Heart left ventricle (tissue), 16 donors: ENCODE data around the gene AFF3. TPM values are rescaled to one million over a fixed set of nuclear protein-coding genes. Genes with fewer than 3 reads are reported as not detected.

Experiments used
- ATAC-seq, 4 donors: fragments of 200-7000 bp; cut with Tn5 transposase; one replicate each; pipeline ENCODE4 v1.9.1; 2020 to 2022; ENCODE audit warnings: moderate library complexity in 4 of 4, mild to moderate bottlenecking in 3 of 4, moderate number of reproducible peaks in 1 of 4
- DNase-seq, 5 donors: peaks; one replicate each; pipeline ENCODE4 v3.0.0-alpha.2; 2020
- H3K27ac ChIP-seq, 12 donors: fragments of 200-600 bp; sonication (generic) in 4 of 12; one replicate each; pipeline versions ENCODE4 v1.5.0 to v1.8.0; 2016 to 2022; ENCODE audit warnings: mild to moderate bottlenecking in 2 of 12
- H3K27me3 ChIP-seq, 9 donors: fragments of 200-600 bp; sonication (generic) in 2 of 9; one replicate each; pipeline versions ENCODE4 v1.5.1 to v1.8.0; 2016 to 2022; ENCODE audit warnings: mild to moderate bottlenecking in 3 of 9
- H3K36me3 ChIP-seq, 9 donors: fragments of 200-600 bp; sonication (generic) in 2 of 9; one replicate each; pipeline versions ENCODE4 v1.5.0 to v1.8.0; 2018 to 2022; ENCODE audit warnings: mild to moderate bottlenecking in 2 of 9
- H3K4me1 ChIP-seq, 12 donors: fragments of 200-600 bp; sonication (generic) in 4 of 12; one replicate each; pipeline versions ENCODE4 v1.5.0 to v1.8.0; 2016 to 2022; ENCODE audit warnings: mild to moderate bottlenecking in 3 of 12
- H3K4me3 ChIP-seq, 12 donors: fragments of 200-600 bp; sonication (generic) in 4 of 12; one replicate each; pipeline versions ENCODE4 v1.5.0 to v1.8.0; 2017 to 2022; ENCODE audit warnings: mild to moderate bottlenecking in 9 of 12, moderate library complexity in 4 of 12
- H3K9me3 ChIP-seq, 12 donors: fragments of 200-600 bp; sonication (generic) in 4 of 12; one replicate each; pipeline versions ENCODE4 v1.5.0 to v1.8.0; 2016 to 2022; ENCODE audit warnings: mild to moderate bottlenecking in 1 of 12
- CTCF ChIP-seq, 12 donors: fragments of 200-600 bp; sonication (generic) in 4 of 12; IDR thresholded peaks; one replicate each; pipeline versions ENCODE4 v1.5.0 to v1.8.0; 2018 to 2022; ENCODE audit warnings: antibody characterized with exemption in 12 of 12, mild to moderate bottlenecking in 5 of 12
- POLR2A ChIP-seq, 2 donors: fragments of 450-650 bp; IDR thresholded peaks; one replicate each; pipeline ENCODE4 v1.6.1; 2017; ENCODE audit warnings: antibody characterized with exemption in 2 of 2, mild to moderate bottlenecking in 2 of 2, moderate library complexity in 2 of 2
- WGBS, 4 donors: extraction: QIAGEN DNeasy Blood & Tissue Kit in 2 of 4; methylation state at CpG; one replicate each; pipeline versions ENCODE4 v1.1.5 to v1.1.7; 2013 to 2018; 5-methylcytosine and 5-hydroxymethylcytosine counted together
- intact Hi-C, 10 donors: fragments of 100-400 bp; cut with DNase I; formaldehyde crosslinking; loops; one replicate each; pipeline versions ENCODE4 v1.11.1 to v1.14.2; 2022
- polyA plus RNA-seq, 2 donors: library from polyadenylated mRNA; stranded (reverse); fragments of 200-250 nt; gene quantifications; one replicate each; pipeline ENCODE4 v1.2.3, GENCODE V29; 2013
- total RNA-seq, 9 donors: library from RNA; depleted of rRNA in 2 of 9; stranded (reverse); fragments of >200 nt in 2 of 9; fragmentation: NEBNext Ultra II Directional in 3 of 9; extraction: Animal tissue kit (Norgen Biotek cat#: 25700) in 3 of 9; gene quantifications; one replicate each; pipeline versions ENCODE4 v1.1.0 to v1.2.4, GENCODE V29; 2016 to 2023
- donor health status: ischemic (EF 13 %, LVEDD 7.1; RV severe dilation, severe dysfunction).
- donor health status: healthy with polysubstance abuse.
- donor health status: DM: no; HTN: yes; CAD: no.
- donor health status: DM: no; HTN: no; CAD: no.
- donor health status: ischemic (EF 25% LVEDD 6.9; RV normal size, moderate dysfunction).
- donor health status: ischemic (EF 25% LVEDD 5.7; RV mildly dilated, moderate dysfunction).
- donor health status: healthy.
- donor health status: DM: yes; HTN: yes; CAD: no.
- donor health status: ischemic (EF 35%, LVEDD 5.7; RV mildly dilated, moderate dysfunction).
- donor health status: nonischemic (EF 11% LVEDD 7.7; RV severe dilation, severe dysfunction).
- donor health status: DM: yes; HTN: yes; CAD: no.
- donor health status: PGD.
- donor health status: ischemic (EF 29% LVEDD 5.4; RV normal size, mild dysfunction).
- donor health status: nonischemic (EF 23%, LVEDD 6.1; RV moderate dilation, normal function).

AFF3 gene
- total and polyA plus RNA-seq, 11 donors: 1.3 to 15.5 (median 4.7) TPM

- peak; percentile 60 to 81 (median 64) for ATAC-seq
- H3K4me3 ChIP-seq: no peak overlapping the region
- H3K36me3 ChIP-seq: no peaks in the 10 kb centered on the region
- intact Hi-C loops: no loop called here
- H3K27me3 ChIP-seq: no peaks in the 10 kb centered on the region
- peak overlapping the region in 11 of 12 donors; percentile 46 to 88 (median 72) for H3K27ac ChIP-seq
- DNase-seq: peak in 2 of 5 donors; percentile 35 to 37
- peaks cover 0 to under 1% (median 0%) of the 10 kb centered on the region in 12 donors for H3K9me3 ChIP-seq
- WGBS, 4 donors: 31 to 39% (median 38%) methylated on average over 4 of the region's 4 CpGs
- TF ChIP-seq CTCF (IDR thresholded peaks at IDR 0.05) (peak in 2 of 12 donors; percentile 7 to 10), POLR2A (IDR thresholded peaks at IDR 0.05) (no peak)
- peaks cover 0 to 40% (median 20%) of the 10 kb centered on the region in 12 donors for H3K4me1 ChIP-seq
Observed at GRCh38 chr2:99648178-99648844, 494.1 kb downstream of the AFF3 start.

DNA sequence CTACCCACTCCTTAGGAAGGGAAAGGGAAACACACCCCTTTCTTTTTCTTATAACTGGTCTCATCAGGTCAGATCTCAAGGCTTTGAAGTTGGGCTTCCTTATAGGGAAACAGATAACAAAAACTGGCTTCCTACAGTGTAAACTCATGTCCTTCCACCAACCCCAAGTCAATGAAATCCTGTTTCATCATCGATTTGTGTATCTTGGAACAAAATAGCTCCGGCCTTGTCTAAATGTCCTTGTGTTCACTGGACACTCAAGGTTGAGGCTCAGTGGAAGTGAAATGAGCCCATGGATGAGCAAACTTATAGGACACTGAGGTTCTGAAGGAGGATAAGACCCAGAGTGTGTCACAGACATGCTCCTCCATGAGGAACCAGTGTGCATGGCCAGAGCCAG lies 496.4 kb downstream of the AFF3 start:
- DNase-seq (no peak), ATAC-seq (no peak)
- no peak overlapping the region for H3K27ac ChIP-seq
- no peaks in the 10 kb centered on the region for H3K36me3 ChIP-seq
- H3K9me3 ChIP-seq: no peaks in the 10 kb centered on the region
- no peak for TF ChIP-seq POLR2A (IDR thresholded peaks at IDR 0.05)
- intact Hi-C loops: no loop called here
- WGBS, 4 donors: 89 to 96% (median 90%) methylated on average over 2 of the region's 2 CpGs
- peaks cover 0 to 41% (median 20%) of the 10 kb centered on the region in 12 donors for H3K4me1 ChIP-seq
- no peak overlapping the region for H3K4me3 ChIP-seq
- H3K27me3 ChIP-seq: no peaks in the 10 kb centered on the region

- TF ChIP-seq POLR2A (IDR thresholded peaks at IDR 0.05) (no peak), CTCF (IDR thresholded peaks at IDR 0.05) (no peak)
- Histone ChIP-seq H3K4me3 (no peak overlapping the region), H3K27me3 (no peaks in the 10 kb centered on the region), H3K36me3 (no peaks in the 10 kb centered on the region), H3K9me3 (no peaks in the 10 kb centered on the region), H3K27ac (peak overlapping the region in 1 of 12 donors; percentile 22), H3K4me1 (peaks cover 0 to 43% (median 20%) of the 10 kb centered on the region in 12 donors)
- intact Hi-C loops: no loop called here
- DNase-seq: no peak
- peak in 3 of 4 donors; percentile 43 to 73 (median 61) for ATAC-seq
- WGBS, 4 donors: 33 to 38% (median 34%) methylated on average over 5 of the region's 5 CpGs
Observed at GRCh38 chr2:99644419-99644787, 498.0 kb downstream of the AFF3 start.

DNA sequence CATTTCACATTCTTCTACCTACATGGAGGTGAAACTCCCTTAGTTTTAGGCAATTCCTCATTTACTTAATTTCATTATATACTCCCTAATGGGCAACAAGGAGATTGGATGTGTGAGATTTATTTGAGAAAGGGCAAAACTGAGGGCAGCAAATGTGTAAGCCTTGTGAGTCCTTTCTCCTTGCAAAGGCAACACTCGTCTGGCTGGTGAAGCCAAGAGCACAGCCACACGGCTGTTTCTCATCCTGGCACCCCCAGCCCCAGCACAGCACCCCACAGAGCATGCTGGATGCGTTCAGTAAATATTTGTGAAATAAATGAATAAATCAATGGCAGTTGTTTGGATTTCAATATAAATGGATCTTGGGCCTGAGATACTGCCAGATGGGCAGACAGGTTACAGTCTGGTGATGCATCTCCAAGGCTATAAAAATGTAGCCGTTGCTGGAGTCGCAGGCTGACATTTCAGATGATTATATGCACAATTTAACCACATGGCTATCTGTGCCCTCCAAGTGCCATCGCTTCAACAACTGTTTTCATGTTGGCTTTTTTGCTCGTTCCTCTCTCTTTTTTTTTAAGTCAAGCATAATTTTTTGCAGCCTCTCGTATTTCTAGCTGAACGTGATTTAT lies 498.5 kb downstream of the AFF3 start:
- ATAC-seq (no peak), DNase-seq (no peak)
- 70 to 80% (median 73%) methylated on average over 9 of the region's 9 CpGs for WGBS, 4 donors
- peak overlapping the region in 2 of 12 donors; percentile 19 to 22 for H3K27ac ChIP-seq
- peaks cover 0 to 38% (median 18%) of the 10 kb centered on the region in 12 donors for H3K4me1 ChIP-seq
- H3K9me3 ChIP-seq: no peaks in the 10 kb centered on the region
- H3K27me3 ChIP-seq: no peaks in the 10 kb centered on the region
- no peaks in the 10 kb centered on the region for H3K36me3 ChIP-seq
- intact Hi-C loops: no loop called here
- no peak overlapping the region for H3K4me3 ChIP-seq
- no peak for TF ChIP-seq POLR2A (IDR thresholded peaks at IDR 0.05)
- no peak for TF ChIP-seq CTCF (IDR thresholded peaks at IDR 0.05)
